Forelimb muscle (tissue), 1 donor: Measurements from ENCODE around the gene TCEAL3. TPM values are rescaled to one million over a fixed set of nuclear protein-coding genes. Genes with fewer than 3 reads are reported as not detected.
"Not testable (repeated sequence)": the region's sequence is repeated elsewhere in the genome, so short reads cannot be mapped to it uniquely, and the experiment has no call there.

Experiments used
- DNase-seq: peaks from one replicate; pipeline ENCODE4 v3.0.0-alpha.2; 2013; ENCODE audit warnings: low read depth
- polyA plus RNA-seq: library from polyadenylated mRNA; unstranded; fragments of 120-200 nt; gene quantifications from one replicate; pipeline ENCODE4 v1.2.1, GENCODE V29; 2013; ENCODE audit not compliant: insufficient read length

The TCEAL3 gene
- polyA plus RNA-seq, 1 donor = 9.4 TPM

DNA sequence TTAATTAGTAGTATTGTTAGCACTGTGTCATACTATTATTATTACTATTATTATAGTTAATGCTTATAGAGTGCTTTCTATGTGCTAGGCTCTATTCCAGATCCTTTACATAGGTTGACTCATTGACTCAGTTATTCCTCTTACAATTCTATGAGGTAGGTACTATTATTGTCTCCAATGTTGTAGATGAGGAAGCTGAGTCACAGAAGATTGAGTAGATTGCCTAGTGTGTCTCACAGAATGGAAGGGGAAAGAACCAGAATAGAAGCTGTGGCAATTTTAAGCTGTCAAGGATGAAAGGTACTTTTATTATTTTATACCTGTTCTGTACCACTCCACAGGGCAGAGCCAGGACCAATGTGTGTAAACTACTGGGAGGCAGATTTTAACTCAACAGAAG is 19.1 kb downstream of the TCEAL3 start:
- no peak for DNase-seq

DNA sequence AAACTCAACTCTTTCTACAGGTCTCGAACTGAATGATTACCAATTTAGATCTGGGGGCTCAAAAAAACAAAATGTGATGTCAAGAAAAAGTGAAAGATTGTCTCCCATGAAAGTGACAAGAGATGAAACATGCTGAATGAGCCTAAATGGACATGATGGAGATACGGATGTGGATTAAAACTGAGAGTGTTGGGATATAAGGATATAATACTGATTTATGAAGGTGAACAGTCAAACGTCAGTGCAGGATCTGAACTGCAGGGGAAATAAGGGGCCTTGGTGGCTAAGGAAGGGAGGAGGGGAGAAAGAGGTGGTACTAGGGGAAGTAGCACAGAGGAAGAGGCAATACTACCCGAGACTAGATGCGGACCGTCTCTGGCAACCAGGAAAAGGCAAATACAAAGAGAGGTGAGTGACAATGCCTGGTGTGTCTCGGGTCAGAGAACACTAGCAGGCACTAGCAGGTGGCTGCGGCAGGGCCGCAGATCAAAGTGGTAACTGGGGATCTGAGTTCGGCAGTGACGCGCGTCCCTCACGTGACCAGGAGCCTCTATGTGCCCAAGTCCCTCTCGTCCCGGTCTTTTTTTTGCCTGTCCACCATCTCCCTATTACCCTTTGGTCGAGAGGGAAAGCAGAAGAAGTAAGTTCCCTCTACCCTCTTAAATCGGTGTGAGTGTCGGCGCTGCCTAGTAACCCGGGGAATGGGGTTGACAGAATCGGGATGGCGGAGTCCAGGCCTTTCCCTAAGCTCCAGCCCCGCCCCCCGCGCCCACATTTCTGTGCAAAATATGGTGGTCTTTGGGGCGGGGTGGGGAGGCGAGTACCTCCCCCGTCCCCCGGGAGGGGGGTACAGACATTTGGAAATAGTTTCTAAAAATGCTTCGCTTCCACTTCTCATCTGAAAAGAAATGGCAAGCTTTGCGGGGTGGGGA is 20.9 kb downstream of the TCEAL3 start, which contains the start of gene TCEAL1:
TCEAL1 (plus strand) TSS at position 590 of the 932 bp plus-strand sequence. CDS start 942 bp downstream, outside the sequence.
- no peak for DNase-seq

DNA sequence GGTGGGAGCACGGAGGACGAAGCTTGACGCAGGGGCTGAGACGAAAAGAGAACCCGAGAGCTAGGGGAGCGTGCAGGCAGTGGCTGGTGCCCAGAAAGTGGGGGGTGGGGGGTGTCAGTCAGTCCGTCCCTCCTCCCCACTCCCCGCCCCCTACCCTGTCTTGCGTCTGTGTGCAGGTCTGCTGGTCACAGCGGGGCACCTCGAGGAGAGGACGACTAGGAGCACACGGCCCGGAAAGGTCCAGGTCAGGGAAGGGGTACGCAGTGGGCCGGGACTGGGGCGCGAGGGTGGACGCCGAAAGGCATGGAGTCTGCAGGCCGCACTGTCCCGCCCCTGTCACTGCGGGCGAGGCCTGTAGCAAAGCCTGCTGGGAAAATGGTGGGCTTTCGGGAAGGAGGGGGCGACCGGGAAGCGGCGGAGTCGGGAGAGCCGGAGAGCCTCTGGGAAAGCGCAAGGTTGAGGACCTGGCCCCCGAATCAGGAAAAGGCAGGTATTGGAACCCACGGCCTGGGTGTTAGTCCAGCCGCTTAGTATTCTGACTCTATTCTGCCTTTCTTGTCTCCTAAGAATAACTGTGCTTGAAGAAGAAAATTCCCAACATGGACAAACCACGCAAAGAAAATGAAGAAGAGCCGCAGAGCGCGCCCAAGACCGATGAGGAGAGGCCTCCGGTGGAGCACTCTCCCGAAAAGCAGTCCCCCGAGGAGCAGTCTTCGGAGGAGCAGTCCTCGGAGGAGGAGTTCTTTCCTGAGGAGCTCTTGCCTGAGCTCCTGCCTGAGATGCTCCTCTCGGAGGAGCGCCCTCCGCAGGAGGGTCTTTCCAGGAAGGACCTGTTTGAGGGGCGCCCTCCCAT is 21.8 kb downstream of the TCEAL3 start:
- no peak for DNase-seq

DNA sequence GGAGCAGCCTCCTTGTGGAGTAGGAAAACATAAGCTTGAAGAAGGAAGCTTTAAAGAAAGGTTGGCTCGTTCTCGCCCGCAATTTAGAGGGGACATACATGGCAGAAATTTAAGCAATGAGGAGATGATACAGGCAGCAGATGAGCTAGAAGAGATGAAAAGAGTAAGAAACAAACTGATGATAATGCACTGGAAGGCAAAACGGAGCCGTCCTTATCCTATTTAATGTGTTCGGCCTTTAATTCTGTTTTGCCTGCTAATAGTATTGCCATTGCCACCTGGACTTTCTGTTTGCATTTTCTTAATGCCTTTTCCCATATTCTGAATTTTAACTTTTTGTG is 22.4 kb downstream of the TCEAL3 start:
- DNase-seq = no peak

DNA sequence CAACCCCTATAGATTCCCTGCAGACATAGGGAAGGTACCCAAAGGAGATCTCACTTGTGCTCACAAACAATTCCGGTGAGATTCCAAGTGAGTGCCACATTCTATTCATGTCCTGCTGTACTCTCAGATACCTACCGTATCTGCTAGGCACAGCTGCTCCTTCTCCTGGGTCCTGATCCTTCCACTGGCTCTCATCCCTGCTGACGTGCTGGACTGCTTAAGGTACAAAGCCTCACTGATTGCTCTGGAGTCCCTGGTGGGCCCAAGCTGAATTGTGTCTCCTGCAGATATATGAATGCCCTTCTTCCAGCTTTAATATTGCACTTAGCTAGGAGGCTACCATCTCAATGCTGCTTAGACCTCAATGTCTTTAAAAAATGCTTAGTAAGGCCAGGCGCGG is 23.4 kb downstream of the TCEAL3 start:
- no peak for DNase-seq

DNA sequence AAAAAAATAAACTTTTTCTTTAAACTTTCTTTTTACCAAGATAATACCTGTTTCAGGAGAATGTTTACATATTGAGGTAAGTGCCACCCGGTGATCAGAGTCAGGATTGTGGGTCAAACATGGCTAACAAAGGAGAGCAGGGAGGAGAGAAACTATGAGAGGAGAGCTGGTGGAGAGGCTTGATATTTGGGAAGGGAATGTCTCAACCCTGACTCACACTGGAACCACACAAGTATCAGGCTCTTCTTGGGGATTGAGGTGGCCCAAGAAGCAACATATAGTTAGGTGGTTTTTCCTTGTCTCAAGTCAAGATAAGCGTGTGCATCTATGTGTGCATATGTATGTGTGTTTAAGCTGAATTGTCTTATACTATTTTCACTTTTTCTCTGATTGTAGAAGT is 27.7 kb downstream of the TCEAL3 start:
- DNase-seq = no peak

DNA sequence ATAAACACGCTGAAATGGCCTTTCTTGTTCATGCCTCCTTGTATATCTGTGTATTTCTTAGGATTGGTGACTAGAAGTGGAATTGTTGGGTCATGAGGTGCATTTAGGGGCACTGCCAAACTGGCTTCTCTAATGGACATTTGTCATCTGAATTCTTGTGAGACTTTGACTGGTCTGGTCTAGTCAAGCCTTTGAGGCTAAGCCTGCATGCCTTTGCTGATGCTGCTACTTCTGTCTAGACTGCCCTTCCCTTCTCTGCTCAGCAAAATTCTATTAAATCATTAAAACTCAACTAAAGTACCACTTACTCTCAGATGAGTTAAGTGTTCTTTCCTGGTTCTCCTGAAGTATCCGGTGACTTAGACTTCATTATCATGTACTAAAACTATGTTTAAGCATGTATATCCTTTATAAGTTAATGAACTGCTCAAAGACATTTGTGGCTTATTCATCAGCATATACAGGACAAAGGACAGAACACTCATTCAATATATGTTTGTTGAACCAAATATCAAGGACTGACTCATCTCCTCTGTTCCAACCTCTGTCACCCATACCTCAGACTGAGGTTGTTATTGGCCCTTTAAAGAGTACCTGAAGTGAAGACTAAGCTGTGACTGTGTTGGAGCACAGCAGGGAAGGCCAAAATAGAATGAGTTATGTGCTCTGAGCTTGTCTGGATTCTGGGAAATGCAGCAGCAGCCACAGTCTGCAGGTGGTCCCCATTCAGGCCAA is 30.0 kb downstream of the TCEAL3 start:
- no peak for DNase-seq

DNA sequence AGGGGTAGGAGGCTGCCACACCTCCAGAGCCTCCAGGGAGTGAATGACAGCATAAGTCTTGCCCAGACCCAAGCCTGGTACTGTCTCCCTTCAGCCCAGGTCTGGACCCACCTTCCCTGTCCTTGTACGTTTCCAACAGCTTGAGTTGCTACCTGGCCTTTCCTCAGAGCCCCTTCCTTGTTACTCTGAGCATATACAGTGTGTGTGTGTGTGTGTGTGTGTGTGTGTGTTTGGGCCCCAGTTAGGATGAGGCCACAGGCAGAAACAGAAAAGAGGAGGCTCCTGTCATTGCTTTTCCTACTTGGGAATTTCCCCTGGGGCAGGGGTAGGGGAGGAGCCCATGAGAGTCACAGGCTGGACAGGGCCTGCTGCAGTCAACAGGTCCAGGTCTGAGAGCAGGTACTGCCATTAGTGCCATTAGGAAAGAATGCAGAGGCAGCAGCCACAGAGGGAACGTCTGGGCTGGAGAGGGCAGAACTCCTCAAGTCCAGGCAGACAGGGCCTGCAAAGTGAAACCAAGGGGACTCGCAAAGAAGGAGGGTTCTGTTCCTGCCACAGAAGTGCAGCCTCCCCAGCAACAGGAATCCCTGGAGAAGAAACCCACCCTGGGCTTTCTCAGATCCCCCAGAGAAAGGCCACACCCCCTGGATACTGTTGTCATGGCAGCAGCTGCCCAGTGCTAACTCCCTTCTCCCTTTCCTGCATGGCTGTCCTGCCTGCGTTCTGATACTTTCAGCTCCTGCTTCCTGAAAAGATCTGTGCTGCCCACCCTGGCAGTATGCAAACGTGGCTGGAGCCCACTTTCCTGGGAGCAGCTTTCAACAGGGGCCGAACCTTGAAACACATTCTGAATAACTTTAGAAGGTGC is 30.9 kb downstream of the TCEAL3 start:
- not testable (repeated sequence) for DNase-seq

DNA sequence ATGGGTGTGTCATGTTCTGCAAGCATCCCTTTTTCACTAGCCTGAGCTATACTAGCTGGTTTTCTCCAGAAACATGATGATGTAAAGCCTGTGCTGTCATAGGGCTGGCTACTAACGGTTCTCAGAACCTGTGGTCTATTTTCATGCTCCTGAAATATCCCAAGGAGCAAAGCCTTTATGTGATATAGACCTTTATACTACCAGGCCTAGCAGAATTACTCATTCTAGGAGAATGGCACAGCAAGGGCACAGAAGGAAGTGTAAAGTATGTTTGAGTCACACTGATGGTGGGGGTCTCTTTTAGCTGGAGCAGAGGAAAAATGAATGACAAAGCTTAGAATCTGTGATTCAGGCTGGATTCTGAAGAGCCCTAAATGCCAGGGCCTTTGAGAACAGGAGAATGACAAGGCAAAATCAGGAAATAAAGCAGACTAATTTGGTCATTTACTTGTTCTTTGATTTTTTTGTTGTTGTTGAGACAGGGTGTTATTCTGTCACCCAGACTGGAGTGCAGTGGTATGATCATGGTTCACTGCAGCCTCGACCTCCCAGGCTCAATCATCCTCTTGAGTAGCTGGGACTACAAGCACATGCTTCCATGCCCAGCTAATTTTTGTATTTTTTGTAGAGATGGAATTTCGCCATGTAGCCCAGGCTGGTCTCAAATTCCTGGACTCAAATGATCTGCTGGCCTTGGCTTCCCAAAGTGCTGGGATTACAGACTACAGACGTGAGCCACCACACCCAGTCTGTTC is 32.8 kb downstream of the TCEAL3 start:
- no peak for DNase-seq

DNA sequence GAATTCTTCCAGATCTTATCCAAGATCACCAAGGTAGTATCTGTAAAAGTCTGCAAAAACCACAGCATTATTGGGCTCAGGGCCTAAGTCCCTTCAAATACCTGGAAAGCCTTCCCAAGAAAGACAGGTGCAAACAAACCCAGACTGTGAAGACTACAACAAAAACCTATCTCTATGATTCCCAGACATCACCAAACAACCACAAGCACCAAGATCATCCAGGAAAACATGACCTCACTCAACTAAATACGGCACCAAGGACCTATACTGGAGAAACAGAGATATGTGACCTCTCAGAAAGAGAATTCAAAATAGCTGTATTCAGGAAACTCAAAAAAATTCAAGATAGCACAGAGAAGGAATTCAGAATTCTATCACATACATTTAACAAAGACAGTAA is 36.4 kb downstream of the TCEAL3 start:
- DNase-seq = no peak

DNA sequence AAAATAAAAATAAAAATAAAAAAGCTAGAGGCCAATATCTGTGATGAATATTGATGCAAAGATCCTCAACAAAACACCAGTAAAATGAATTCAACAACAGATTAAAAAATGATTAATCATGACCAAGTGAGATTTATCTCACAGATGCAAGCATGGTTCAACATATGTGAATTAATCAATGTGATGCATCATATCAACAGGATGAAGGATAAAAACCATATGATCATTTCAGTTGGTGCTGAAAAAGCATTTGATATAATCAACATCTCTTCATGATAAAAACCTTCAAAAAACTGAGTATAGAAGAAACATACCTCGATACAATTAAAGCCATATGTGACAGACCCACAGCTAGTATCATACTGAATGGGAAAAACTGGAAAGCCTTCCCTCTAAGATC is 39.9 kb downstream of the TCEAL3 start:
- DNase-seq = no peak

DNA sequence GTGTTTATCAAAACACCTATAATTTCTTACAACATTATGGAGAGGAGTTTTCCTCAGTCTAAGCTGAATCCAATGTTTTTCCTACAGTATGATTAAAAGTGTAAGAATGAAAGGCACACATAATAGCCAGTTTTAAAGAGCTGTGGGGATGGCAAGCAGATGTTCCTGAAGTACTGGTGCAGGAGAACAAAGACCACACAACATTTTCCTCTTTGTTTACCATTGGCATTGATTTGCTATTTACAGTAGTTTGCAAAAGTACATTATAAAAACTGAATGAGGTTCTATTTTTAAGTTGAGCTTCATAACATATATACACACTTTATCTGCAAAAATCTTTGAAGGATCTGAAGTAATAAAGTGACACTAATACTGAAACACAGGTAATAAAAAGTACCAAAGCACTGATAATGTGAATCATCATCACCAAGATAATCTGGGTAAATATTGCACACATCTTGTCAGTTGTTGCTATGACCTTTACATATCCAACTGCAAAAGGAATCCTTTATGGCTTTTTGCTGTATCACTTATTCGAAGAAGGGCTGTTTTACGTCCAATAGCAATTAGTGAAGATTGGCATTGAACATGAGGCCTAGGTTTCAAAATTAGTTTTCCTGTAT is 43.5 kb downstream of the TCEAL3 start:
- no peak for DNase-seq

DNA sequence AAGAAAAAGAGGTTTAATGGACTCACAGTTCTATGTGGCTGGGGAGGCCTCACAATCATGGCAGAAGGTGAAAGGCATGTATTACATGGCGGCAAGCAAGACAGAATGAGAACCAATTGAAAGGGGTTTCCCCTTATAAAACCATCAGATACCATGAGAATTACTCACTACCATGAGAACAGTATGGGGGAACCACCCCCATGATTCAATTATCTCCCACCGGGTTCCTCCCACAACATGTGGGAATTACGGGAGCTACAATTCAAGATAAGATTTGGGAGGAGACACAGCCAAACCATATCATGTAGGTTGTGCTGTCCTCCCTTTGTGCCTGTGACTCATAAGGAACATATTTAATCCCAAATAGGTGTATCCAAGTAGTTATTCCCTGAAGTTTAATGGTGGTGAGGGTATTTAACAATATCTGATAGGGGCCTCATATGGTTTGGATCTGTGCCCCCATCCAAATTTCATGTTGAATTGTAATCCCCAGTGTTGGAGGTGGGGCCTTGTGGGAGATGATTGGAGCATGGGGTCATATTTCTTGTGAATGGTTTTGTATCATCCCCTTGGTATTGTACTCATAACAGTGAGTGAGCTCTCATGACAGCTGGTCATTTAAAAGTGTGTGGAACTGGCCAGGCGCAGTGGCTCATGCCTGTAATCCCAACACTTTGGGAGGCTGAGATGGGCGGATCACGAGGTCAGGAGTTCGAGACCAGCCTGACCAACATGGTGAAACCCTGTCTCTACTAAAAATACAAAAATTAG is 47.7 kb downstream of the TCEAL3 start:
- not testable (repeated sequence) for DNase-seq

DNA sequence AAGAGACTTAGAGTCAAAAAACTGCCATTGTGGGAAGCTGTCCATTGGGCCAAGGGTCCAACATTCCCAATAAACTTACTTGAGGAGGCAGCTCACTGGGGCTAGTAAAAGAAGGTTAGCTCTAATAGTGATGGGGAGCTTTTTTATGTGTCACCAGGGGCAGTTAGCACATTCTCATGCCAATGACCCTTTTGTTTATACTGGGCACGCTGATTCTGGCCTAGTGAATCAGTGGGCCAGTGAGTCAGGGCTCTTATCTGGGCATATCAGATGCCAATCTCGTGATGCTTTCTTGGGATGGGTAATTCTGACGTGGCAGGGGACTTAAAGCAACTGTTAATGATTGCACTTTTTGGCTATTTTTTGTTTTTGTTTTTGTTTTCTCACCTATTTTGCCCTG is 48.9 kb downstream of the TCEAL3 start:
- no peak for DNase-seq

DNA sequence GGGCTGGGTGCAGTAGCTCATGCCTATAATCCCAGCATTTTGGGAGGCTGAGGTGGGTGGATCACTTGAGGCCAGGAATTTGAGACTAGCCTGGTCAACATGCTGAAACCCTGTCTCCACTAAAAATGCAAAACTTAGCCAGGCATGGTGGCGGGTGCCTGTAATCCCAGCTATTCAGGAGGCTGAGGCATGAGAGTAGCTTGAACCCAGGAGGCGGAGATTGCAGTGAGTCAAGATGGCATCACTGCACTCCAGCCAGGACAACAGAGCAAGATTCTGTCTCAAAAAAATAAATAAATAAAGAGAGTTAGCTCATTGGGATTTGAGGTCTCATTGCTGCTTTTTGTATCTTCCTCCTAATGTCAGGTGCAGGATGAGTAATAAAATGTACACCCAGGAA is 49.3 kb downstream of the TCEAL3 start:
- not testable (repeated sequence) for DNase-seq

DNA sequence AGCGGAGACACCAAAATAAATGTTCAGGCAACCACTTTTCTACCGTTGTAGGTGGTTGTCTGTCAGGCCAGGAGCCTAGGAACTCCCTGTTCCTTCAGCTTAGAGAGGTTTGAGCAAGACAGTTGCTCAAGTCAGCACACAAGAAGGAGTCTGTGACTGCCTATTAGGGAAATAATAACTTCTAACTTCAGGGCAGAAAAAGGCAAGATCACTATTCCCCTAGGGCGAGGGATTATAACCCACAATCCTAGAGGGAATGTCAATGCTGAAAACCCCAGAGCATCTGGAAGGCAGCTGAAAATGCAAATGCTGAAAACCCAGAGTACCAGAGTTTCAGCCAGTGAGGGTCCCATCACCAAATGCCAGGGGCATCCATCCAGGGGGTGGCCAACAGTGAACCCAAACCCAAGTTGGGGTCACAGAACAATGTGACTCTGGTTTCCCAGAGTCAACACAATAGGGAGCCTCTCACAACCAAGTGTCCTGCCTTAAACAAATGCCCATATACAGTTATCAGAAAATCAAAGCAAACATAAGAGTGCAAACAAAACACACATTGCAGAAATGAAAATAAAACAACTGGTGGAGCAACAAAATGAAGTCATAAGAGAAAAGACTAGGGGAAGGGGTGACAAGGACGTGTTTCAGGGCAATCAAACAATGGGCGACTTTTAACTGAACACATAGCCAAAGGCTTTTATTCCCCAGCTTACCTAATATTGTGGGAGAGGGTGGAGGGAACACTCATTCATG is 51.1 kb downstream of the TCEAL3 start:
- no peak for DNase-seq

DNA sequence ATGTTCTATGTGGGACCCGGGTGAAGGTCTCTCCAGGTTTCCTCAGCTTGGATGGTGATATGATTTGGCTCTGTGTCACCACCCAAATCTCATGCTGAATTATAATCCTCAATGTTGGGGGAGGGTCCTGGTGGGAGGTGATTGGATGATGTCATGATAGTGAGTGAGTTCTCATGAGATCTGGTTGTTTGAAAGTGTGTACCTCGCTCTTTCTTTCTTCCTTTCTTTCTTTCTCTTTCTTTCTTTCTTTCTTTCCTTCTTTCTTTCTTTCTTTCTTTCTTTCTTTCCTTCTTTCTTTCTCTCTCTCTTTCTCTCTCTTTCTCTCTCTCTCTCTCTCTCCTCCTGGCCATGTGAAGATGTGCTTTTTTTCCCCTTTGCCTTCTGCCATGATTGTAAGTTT is 51.7 kb downstream of the TCEAL3 start:
- not testable (repeated sequence) for DNase-seq
